Vagina (tissue), 2 donors: ENCODE measurements around the gene PXYLP1. TPM values are rescaled to one million over a fixed set of nuclear protein-coding genes. Genes with fewer than 3 reads are reported as not detected.

ENCODE experiments used
- DNase-seq, 2 donors: peaks; one replicate each; pipeline ENCODE4 v3.0.0-alpha.2; 2017; ENCODE audit errors: extremely low spot score in 2 of 2
- H3K27ac ChIP-seq: fragments of 200-600 bp; sonication (generic); one replicate; pipeline ENCODE4 v1.5.1; 2019
- H3K27me3 ChIP-seq: fragments of 200-600 bp; sonication (generic); one replicate; pipeline ENCODE4 v1.5.1; 2019
- H3K36me3 ChIP-seq, 2 donors: fragments of 200-600 bp; sonication (generic); one replicate each; pipeline ENCODE4 v1.5.1; 2017 to 2019
- H3K4me1 ChIP-seq: fragments of 200-600 bp; sonication (generic); one replicate; pipeline ENCODE4 v1.5.1; 2019
- H3K4me3 ChIP-seq, 2 donors: fragments of 200-600 bp; sonication (generic); 1 replicate in 1 of 2; 2 replicates in 1 of 2; pipeline ENCODE4 v1.5.1; 2016 to 2019
- H3K9me3 ChIP-seq: fragments of 200-600 bp; sonication (generic); one replicate; pipeline ENCODE4 v1.5.1; 2019
- POLR2A ChIP-seq, 2 donors: fragments of 450-650 bp; IDR thresholded peaks; one replicate each; pipeline ENCODE4 v1.6.1; 2017; ENCODE audit warnings: antibody characterized with exemption in 2 of 2, mild to moderate bottlenecking in 2 of 2, moderate library complexity in 2 of 2
- POLR2AphosphoS5 ChIP-seq, 2 donors: sonication (generic); formaldehyde crosslinking; IDR thresholded peaks; one replicate each; pipeline ENCODE4 v1.9.0; 2017; ENCODE audit warnings: antibody characterized with exemption in 2 of 2, mild to moderate bottlenecking in 2 of 2, low read depth in 1 of 2; ENCODE audit not compliant: insufficient read depth in 1 of 2
- intact Hi-C: fragments of 100-400 bp; cut with DNase I; formaldehyde crosslinking; loops from one replicate; pipeline ENCODE4 v1.15.1; 2023
- total RNA-seq: library from RNA; depleted of rRNA; stranded (reverse); fragments of >200 nt; gene quantifications from one replicate; pipeline ENCODE4 v1.2.3, GENCODE V29; 2016
- TF ChIP-seq, protein P1 (sequence below), 3 experiments: fragments of 450-650 bp in 2 of 3; fragments of 200-600 bp in 1 of 3; sonication (generic) in 1 of 3; IDR thresholded peaks; one replicate each; pipeline ENCODE4 v1.5.1; 2017 to 2019; ENCODE audit warnings: antibody characterized with exemption in 3 of 3, mild to moderate bottlenecking in 2 of 3, moderate library complexity in 2 of 3

Gene PXYLP1
- total RNA-seq, 1 donor from 2014 or later, result 16.7 TPM

- Histone ChIP-seq H3K4me3 (no peak overlapping the region), H3K27me3 (no peaks in the 10 kb centered on the region), H3K36me3 (no peaks in the 10 kb centered on the region), H3K4me1 (no peaks in the 10 kb centered on the region), H3K9me3 (no peaks in the 10 kb centered on the region), H3K27ac (no peak overlapping the region)
- intact Hi-C loops, result no loop called here
- TF ChIP-seq POLR2AphosphoS5 (IDR thresholded peaks at IDR 0.05; ENCODE audit: insufficient read depth in 1 of 2, low read depth in 1 of 2) (no peak), POLR2A (IDR thresholded peaks at IDR 0.05) (no peak)
- TF ChIP-seq, protein P1, sequence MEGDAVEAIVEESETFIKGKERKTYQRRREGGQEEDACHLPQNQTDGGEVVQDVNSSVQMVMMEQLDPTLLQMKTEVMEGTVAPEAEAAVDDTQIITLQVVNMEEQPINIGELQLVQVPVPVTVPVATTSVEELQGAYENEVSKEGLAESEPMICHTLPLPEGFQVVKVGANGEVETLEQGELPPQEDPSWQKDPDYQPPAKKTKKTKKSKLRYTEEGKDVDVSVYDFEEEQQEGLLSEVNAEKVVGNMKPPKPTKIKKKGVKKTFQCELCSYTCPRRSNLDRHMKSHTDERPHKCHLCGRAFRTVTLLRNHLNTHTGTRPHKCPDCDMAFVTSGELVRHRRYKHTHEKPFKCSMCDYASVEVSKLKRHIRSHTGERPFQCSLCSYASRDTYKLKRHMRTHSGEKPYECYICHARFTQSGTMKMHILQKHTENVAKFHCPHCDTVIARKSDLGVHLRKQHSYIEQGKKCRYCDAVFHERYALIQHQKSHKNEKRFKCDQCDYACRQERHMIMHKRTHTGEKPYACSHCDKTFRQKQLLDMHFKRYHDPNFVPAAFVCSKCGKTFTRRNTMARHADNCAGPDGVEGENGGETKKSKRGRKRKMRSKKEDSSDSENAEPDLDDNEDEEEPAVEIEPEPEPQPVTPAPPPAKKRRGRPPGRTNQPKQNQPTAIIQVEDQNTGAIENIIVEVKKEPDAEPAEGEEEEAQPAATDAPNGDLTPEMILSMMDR (IDR thresholded peaks at IDR 0.05), result no peak
- DNase-seq, result no peak
These were observed 14.2 kb upstream of the PXYLP1 start for GRCh38 chr3:141217389-141217788.

DNA sequence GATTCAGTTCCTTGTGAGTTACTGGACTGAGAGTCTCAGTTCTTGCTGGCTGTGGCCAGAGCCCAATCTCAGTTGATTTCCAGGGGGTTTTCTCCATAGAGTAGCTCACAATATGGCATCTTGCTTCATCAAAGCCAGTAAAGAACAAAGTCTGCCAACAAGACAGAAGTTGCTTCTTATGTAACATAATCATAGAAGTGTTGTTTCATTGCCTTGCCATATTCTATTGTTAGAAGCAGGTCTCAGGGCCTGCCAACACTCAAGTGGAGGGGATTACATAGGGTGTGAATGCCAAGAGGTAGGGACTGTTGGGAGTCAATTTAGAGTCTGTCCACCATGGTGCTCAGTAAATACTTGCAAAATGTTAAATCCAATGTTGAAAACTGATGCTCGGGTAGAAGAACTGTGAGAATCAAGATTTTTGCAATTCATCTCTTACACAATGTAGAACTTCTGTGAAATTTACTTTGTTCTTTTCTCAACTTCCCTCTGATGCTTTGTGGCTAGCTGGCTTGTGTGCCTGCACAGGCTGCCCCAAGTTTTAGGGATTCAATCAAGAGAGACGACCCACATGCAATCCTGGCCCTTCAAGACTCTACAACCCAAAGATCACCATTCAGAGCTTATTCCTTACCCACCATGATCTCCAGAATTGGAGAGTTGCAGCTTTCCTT is 13.3 kb upstream of the PXYLP1 start:
- TF ChIP-seq POLR2AphosphoS5 (IDR thresholded peaks at IDR 0.05; ENCODE audit: insufficient read depth in 1 of 2, low read depth in 1 of 2), result no peak
- no peak for TF ChIP-seq POLR2A (IDR thresholded peaks at IDR 0.05)
- TF ChIP-seq, protein P1 (IDR thresholded peaks at IDR 0.05), result no peak

DNA sequence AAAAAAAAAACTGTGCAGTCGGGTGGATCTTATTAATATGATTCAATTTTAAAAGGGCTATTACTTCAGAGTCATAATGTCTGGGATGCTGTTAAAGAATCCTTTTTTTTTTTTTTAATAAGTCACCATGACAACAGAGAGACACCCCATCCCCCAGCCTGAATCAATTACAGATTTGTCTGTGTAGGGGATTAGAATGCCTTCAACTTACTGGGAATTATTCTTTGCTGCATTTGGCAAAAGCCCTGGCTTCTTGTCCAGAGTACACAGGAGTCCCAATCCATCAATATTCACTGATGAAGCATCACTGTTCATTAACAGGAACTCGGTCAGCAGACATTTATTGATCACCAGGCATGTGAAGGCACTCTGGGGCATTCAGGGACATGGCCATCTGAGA is 12.7 kb upstream of the PXYLP1 start:
- Histone ChIP-seq H3K36me3 (no peaks in the 10 kb centered on the region), H3K27ac (no peak overlapping the region), H3K4me1 (no peaks in the 10 kb centered on the region), H3K9me3 (no peaks in the 10 kb centered on the region), H3K4me3 (no peak overlapping the region), H3K27me3 (no peaks in the 10 kb centered on the region)
- intact Hi-C loops, result no loop called here
- no peak for DNase-seq
- TF ChIP-seq POLR2A (IDR thresholded peaks at IDR 0.05), result no peak
- TF ChIP-seq, protein P1 (IDR thresholded peaks at IDR 0.05), result no peak
- no peak for TF ChIP-seq POLR2AphosphoS5 (IDR thresholded peaks at IDR 0.05; ENCODE audit: insufficient read depth in 1 of 2, low read depth in 1 of 2)

More for the DNA sequence above, 13.3 kb upstream of the PXYLP1 start:
- Histone ChIP-seq H3K27ac (no peak overlapping the region), H3K36me3 (no peaks in the 10 kb centered on the region), H3K4me1 (no peaks in the 10 kb centered on the region), H3K4me3 (no peak overlapping the region), H3K9me3 (no peaks in the 10 kb centered on the region), H3K27me3 (no peaks in the 10 kb centered on the region)
- intact Hi-C loops, result no loop called here
- DNase-seq, result no peak

DNA sequence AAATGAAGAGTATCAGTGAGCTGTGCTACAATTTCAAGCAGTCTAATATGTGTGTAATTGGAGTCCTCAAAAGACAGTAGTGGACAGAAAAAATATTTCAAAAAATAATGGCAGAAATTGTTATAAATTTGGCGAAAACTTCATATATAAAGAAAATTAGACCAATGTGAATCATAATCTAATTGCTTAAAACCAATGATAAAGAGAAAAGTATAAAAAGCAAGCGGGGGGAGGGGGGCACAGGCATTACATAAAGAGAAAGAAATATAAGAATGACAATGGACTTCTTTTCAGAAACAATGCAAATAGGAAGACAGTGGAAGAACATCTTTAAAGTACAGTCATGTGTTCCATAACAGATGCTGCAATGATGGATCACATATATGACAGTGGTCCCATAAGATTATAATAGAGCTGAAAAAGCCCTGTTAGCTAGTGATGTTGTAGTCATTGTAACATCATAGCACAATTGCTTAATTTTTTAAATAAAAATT is 7.9 kb upstream of the PXYLP1 start:
- TF ChIP-seq POLR2A (IDR thresholded peaks at IDR 0.05) (no peak), POLR2AphosphoS5 (IDR thresholded peaks at IDR 0.05; ENCODE audit: insufficient read depth in 1 of 2, low read depth in 1 of 2) (no peak)
- TF ChIP-seq, protein P1 (IDR thresholded peaks at IDR 0.05), result no peak
- H3K4me1 ChIP-seq, result no peaks in the 10 kb centered on the region
- H3K4me3 ChIP-seq, result no peak overlapping the region
- no peaks in the 10 kb centered on the region for H3K27me3 ChIP-seq
- DNase-seq, result no peak
- H3K36me3 ChIP-seq, result no peaks in the 10 kb centered on the region
- no peaks in the 10 kb centered on the region for H3K9me3 ChIP-seq
- intact Hi-C loops, result no loop called here
- no peak overlapping the region for H3K27ac ChIP-seq

DNA sequence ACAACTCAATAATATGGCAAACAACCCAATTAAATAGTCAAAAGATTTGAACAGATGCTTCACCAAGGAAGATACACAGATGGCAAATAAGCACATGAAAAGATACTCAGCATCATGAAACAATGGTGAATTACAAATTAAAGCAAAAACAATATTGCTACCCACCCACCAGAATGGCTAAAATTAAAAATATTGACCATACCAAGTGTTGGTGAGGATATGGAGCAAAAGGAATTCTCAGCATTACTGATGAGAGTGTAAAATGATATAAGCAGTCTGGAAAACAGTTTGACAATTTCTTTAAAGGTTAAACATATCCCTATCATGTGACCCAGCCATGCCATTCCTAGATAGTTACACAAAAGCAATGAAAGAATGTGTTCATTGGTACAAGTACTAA is 5.7 kb upstream of the PXYLP1 start:
- Histone ChIP-seq H3K27ac (no peak overlapping the region), H3K36me3 (no peaks in the 10 kb centered on the region), H3K27me3 (no peaks in the 10 kb centered on the region), H3K9me3 (no peaks in the 10 kb centered on the region), H3K4me1 (peaks cover 6% of the 10 kb centered on the region), H3K4me3 (no peak overlapping the region)
- TF ChIP-seq POLR2AphosphoS5 (IDR thresholded peaks at IDR 0.05; ENCODE audit: insufficient read depth in 1 of 2, low read depth in 1 of 2), result no peak
- no peak for TF ChIP-seq POLR2A (IDR thresholded peaks at IDR 0.05)
- TF ChIP-seq, protein P1 (IDR thresholded peaks at IDR 0.05), result no peak
- DNase-seq, result no peak
- intact Hi-C loops, result no loop called here
